RWPE2 (cell line): Measurements from ENCODE around the gene SAMD10.

Source experiments
- ATAC-seq: fragments of 200-7000 bp; cut with Tn5 transposase; 3 replicates; pipeline ENCODE4 v1.9.1; 2021; ENCODE audit warnings: low read depth
- DNase-seq: peaks from one replicate; pipeline ENCODE4 v3.0.0-alpha.2; 2020; ENCODE audit warnings: low spot score
- H3K27ac ChIP-seq: fragments of 450-650 bp; 2 replicates; pipeline ENCODE4 v1.5.1; 2017; ENCODE audit warnings: mild to moderate bottlenecking; ENCODE audit not compliant: poor library complexity, severe bottlenecking
- H3K27me3 ChIP-seq: fragments of 250-450 bp; sonication (Bioruptor Pico); 2 replicates; pipeline ENCODE4 v1.5.1; 2021; ENCODE audit warnings: mild to moderate bottlenecking, moderate library complexity; ENCODE audit not compliant: insufficient read depth, poor library complexity, severe bottlenecking
- H3K36me3 ChIP-seq: fragments of 250-450 bp; sonication (Bioruptor Pico); 2 replicates; pipeline ENCODE4 v1.5.1; 2020; ENCODE audit warnings: low read depth, mild to moderate bottlenecking, moderate library complexity
- H3K4me1 ChIP-seq: fragments of 250-450 bp; sonication (Bioruptor Pico); 2 replicates; pipeline ENCODE4 v1.5.1; 2021; ENCODE audit warnings: mild to moderate bottlenecking, moderate library complexity; ENCODE audit not compliant: insufficient read depth, poor library complexity, severe bottlenecking
- H3K4me3 ChIP-seq: fragments of 250-450 bp; sonication (Bioruptor Pico); 2 replicates; pipeline ENCODE4 v1.5.1; 2021; ENCODE audit warnings: mild to moderate bottlenecking, moderate library complexity; ENCODE audit not compliant: severe bottlenecking
- H3K9me3 ChIP-seq: fragments of 250-450 bp; sonication (Bioruptor Pico); 2 replicates; pipeline ENCODE4 v1.5.1; 2021; ENCODE audit warnings: mild to moderate bottlenecking, moderate library complexity; ENCODE audit not compliant: severe bottlenecking
- CTCF ChIP-seq: fragments of 450-650 bp; IDR thresholded peaks from one replicate; pipeline ENCODE4 v1.5.1; 2017; ENCODE audit warnings: mild to moderate bottlenecking, moderate library complexity; ENCODE audit not compliant: poor library complexity, severe bottlenecking

SAMD10 gene

GRCh38 chr20:63939061-63939935 lies 40.1 kb downstream of the SAMD10 start:
- TF ChIP-seq CTCF: no peak
- no peak overlapping the region for H3K27ac ChIP-seq
- ATAC-seq: 0 out of 3 replicates have a peak, but pooled peaks have one; percentile 2

DNA sequence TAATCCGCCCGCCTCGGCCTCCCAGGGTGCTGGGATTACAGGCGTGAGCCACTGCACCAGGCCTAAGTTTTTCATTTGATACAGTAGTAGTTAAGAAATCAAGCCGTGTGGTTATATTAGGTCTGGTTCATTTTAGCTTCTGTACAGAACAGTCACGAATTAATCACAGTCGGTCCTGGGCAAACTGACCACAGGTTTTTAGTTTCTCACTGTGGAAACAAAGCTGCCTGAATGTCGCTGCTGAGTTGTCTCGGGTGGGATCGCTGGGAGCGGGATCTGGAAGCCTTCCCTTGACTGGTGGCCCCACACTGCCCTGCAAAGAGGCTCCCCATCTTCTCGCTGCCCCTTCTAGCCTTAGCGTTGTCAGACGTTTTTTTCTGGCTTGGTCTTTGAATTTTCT lies 41.8 kb downstream of the SAMD10 start:
- no peak for ATAC-seq
- no peak for TF ChIP-seq CTCF
- Histone ChIP-seq H3K9me3 (no peaks in the 10 kb centered on the region), H3K27ac (no peak overlapping the region), H3K36me3 (peaks cover 78% of the 10 kb centered on the region), H3K4me1 (peaks cover 11% of the 10 kb centered on the region), H3K4me3 (no peak overlapping the region), H3K27me3 (no peaks in the 10 kb centered on the region)
- no peak for DNase-seq

More at GRCh38 chr20:63939061-63939935, 40.1 kb downstream of the SAMD10 start:
- peak; percentile 86 for DNase-seq
- H3K4me3 ChIP-seq: no peak overlapping the region
- no peaks in the 10 kb centered on the region for H3K27me3 ChIP-seq
- peaks cover 18% of the 10 kb centered on the region for H3K4me1 ChIP-seq
- no peaks in the 10 kb centered on the region for H3K9me3 ChIP-seq
- H3K36me3 ChIP-seq: peaks cover 80% of the 10 kb centered on the region

DNA sequence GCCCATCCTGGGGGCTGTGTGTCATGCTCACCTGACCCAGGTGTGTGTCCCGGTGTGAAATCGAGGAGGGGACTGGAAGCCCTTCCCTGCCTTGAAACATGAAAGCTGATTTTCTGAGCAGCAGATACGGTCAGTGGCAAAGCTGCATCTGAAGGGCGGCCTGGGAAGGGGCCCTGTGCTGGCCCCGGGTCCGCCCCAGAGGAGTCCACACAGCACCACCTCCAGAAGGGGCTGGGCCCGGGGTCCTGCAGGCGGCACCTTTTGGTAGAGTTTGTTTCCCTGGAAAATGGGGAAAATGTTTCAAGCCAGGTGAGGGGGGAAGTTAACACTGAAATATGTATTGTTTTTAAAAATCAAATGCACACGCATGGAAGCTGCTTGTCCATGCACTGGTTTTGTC lies 44.0 kb downstream of the SAMD10 start:
- Histone ChIP-seq H3K27me3 (no peaks in the 10 kb centered on the region), H3K9me3 (no peaks in the 10 kb centered on the region), H3K4me1 (no peaks in the 10 kb centered on the region), H3K4me3 (no peak overlapping the region), H3K36me3 (peaks cover 86% of the 10 kb centered on the region), H3K27ac (no peak overlapping the region)
- no peak for ATAC-seq
- no peak for DNase-seq
- TF ChIP-seq CTCF: no peak

DNA sequence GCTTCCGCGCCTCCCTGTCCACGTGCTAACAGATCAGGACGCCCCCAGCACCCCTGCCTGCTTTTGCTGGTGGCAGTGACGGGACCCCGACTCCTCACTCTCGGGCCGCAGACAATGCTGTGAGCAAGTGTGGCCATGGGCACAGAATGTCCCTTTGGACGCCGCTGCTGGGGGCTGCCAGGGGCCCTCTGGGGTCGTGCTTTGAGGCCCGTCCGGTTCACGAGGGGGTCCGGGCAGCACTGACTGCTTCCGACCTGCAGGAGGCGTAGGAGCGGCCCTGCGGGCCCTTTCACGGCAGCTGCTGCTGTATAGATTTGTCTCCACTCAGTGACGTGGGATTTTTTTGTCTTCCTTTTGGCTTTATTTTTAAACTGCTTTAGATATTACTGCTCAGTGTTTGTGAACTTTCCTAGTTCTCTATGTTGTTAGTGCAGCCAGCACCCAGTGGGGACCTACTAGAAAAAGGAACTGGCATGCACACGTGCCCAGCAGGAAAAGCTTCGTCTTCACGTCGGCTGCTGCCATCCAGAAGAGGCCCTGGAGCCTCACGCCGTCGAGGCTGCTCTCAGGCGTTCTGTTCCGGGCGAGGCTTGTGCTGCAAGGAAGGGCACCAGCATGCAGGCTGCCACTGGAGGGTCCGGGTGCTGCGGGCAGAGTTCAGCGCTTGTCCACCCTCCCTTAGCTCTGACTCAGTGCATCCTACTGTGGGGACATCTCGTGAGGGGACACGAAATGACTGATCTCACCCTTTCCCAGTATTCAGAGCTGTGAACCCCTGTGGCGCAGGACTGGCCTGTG lies 45.0 kb downstream of the SAMD10 start:
- ATAC-seq (no peak), DNase-seq (peak; percentile 90)
- H3K27me3 ChIP-seq: no peaks in the 10 kb centered on the region
- peaks cover 85% of the 10 kb centered on the region for H3K36me3 ChIP-seq
- no peak for TF ChIP-seq CTCF
- no peaks in the 10 kb centered on the region for H3K9me3 ChIP-seq
- H3K4me1 ChIP-seq: no peaks in the 10 kb centered on the region
- H3K4me3 ChIP-seq: no peak overlapping the region
- H3K27ac ChIP-seq: no peak overlapping the region
